ENCODE measurements around the gene LDB3. TPM values are rescaled to one million over a fixed set of nuclear protein-coding genes. Genes with fewer than 3 reads are reported as not detected.
A peak's percentile ranks its signal among the peaks of the same experiment; 100 is the strongest.

LDB3 gene
- total and polyA plus RNA-seq, 11 donors: 165 to 1,759 (median 1,273) TPM

DNA sequence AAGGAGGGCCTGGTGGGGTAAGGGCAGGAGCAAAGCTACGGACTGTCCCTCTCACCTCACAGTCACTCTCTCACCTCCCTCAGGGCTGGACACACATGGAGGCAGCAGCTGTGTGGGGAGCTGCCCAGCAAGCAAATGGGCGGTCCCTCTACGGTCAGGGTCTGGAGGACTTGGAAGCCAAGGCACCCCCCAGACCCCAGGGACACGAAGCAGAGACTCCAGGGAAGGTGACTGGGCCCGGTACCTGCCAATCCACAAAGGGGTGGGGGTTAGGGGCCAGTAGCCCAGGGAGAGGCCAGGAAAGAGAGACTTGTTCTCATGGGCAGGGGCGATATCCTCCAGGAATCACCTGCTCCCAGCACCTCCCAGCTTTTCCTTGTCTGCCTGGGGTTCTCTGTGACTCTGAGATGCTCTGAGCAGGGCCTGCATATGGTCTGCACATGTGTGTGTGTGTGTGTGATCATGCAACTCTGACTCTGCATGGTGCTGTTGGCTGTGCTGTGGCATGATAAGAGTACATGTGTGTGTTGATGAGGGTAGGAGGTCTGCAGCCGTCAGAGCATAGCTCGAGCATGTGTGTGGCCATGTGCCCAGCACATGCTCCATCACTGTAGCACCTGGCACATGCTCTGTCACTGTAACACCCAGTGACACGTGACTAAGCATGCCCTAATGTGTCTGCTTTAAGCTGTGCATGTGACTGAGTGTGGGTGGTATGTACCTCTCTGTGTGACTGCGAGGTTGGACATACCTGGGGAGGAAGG is 4.6 kb upstream of the LDB3 start:
- intact Hi-C loops (cut with DNase I): no loop called here

DNA sequence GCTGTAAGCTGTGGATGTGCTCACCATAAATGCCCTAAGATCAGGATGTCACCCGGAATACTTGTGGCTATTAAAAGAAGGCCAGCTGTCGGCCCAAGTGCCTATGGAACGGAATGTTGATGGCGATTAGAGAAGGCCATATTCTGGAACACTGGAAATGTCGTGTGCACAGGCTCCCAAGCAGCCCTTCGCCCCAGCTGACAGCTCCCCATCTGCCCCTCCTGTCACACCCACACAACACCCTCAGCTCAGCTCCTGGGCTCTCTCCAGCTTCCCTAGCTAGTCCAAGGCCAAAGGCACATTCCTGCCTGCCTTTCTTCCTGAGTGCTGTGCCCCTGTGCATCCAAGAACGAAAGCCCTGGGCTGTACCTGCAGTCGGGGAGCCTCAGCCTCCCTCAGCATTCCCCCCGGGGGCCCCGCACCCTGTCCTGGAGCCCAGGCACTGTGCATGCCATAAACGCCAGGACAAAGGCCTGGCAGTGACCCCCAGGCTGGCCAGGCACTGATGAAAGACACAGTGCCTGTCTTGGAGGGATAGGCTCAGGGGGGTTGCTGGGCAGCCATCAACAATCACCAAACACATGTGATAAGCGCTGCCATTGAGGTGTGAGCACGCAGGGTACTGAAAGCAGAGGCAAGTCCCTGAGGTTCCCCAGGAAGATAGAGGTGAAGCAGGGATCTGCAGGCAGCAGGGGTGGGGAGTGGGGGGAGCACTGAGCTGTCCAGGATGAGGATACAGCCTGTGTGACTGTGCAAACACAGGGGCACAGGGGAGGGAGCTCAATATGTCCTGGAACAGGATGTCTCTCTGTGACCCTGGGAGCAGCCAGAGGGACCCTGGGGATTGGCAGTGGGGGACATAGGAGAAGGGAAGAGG is 3.7 kb upstream of the LDB3 start:
- WGBS, 4 donors: 11 to 43% (median 33%) methylated on average over 8 to 13 of the region's 13 CpGs
- H3K4me1 ChIP-seq: peaks cover 0 to 71% (median 39%) of the 10 kb centered on the region in 12 donors
- no peak for TF ChIP-seq POLR2A (IDR thresholded peaks at IDR 0.05)
- TF ChIP-seq, protein P1, sequence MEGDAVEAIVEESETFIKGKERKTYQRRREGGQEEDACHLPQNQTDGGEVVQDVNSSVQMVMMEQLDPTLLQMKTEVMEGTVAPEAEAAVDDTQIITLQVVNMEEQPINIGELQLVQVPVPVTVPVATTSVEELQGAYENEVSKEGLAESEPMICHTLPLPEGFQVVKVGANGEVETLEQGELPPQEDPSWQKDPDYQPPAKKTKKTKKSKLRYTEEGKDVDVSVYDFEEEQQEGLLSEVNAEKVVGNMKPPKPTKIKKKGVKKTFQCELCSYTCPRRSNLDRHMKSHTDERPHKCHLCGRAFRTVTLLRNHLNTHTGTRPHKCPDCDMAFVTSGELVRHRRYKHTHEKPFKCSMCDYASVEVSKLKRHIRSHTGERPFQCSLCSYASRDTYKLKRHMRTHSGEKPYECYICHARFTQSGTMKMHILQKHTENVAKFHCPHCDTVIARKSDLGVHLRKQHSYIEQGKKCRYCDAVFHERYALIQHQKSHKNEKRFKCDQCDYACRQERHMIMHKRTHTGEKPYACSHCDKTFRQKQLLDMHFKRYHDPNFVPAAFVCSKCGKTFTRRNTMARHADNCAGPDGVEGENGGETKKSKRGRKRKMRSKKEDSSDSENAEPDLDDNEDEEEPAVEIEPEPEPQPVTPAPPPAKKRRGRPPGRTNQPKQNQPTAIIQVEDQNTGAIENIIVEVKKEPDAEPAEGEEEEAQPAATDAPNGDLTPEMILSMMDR (IDR thresholded peaks at IDR 0.05): no peak
- DNase-seq: peak; percentile 75 to 94 (median 83)
- H3K9me3 ChIP-seq: no peaks in the 10 kb centered on the region
- H3K4me3 ChIP-seq: peak overlapping the region in 2 of 12 donors; percentile 18 to 62
- intact Hi-C loops (cut with DNase I): no loop called here
- no peaks in the 10 kb centered on the region for H3K27me3 ChIP-seq
- ATAC-seq: peak; percentile 44 to 55 (median 50)
- peak overlapping the region; percentile 86 to 100 (median 96) for H3K27ac ChIP-seq
- H3K36me3 ChIP-seq: peaks cover 0 to 10% (median 0%) of the 10 kb centered on the region in 9 donors

More for the DNA sequence above, 4.6 kb upstream of the LDB3 start:
- no peak for ATAC-seq
- peak in 4 of 5 donors; percentile 11 to 48 (median 34) for DNase-seq
- WGBS, 4 donors: 68 to 76% (median 72%) methylated on average over 8 to 10 of the region's 10 CpGs
- peaks cover 0 to 3% (median 0%) of the 10 kb centered on the region in 9 donors for H3K36me3 ChIP-seq
- H3K4me1 ChIP-seq: peaks cover 0 to 77% (median 39%) of the 10 kb centered on the region in 12 donors
- no peak overlapping the region for H3K4me3 ChIP-seq
- H3K9me3 ChIP-seq: no peaks in the 10 kb centered on the region
- TF ChIP-seq, protein P1 (IDR thresholded peaks at IDR 0.05): no peak
- no peak for TF ChIP-seq POLR2A (IDR thresholded peaks at IDR 0.05)
- H3K27me3 ChIP-seq: no peaks in the 10 kb centered on the region
- peak overlapping the region; percentile 38 to 100 (median 96) for H3K27ac ChIP-seq

DNA sequence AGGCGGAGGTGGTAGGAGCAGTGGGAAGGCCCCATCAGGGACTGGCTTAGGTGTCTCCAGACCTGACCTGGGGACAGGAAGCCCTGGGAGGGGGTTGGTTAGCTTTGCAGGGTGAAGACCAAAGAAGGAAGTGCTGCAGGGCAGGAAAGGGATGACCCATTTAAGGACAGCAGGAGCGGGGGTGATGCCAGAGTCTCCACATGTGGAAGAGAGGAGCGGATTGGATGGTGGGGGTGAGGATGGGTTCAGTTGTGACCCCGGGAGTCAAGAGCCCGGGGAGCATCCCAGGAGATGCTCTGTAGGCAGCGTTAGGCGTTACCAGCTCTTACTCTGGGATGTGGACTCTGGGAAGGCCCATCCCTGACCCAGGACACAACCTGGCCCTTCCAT is 3.1 kb upstream of the LDB3 start:
- H3K4me1 ChIP-seq: peaks cover 0 to 71% (median 39%) of the 10 kb centered on the region in 12 donors
- H3K27me3 ChIP-seq: no peaks in the 10 kb centered on the region
- H3K27ac ChIP-seq: peak overlapping the region; percentile 86 to 100 (median 96)
- H3K9me3 ChIP-seq: no peaks in the 10 kb centered on the region
- ATAC-seq: peak in 1 of 4 donors; percentile 0
- H3K36me3 ChIP-seq: peaks cover 0 to 11% (median 0%) of the 10 kb centered on the region in 9 donors
- intact Hi-C loops (cut with DNase I): no loop called here
- DNase-seq: no peak
- 34 to 42% (median 36%) methylated on average over 7 of the region's 7 CpGs for whole genome bisulfite sequencing, 4 donors
- peak overlapping the region in 6 of 12 donors; percentile 18 to 68 (median 29) for H3K4me3 ChIP-seq
- TF ChIP-seq, protein P1 (IDR thresholded peaks at IDR 0.05): no peak
- TF ChIP-seq POLR2A (IDR thresholded peaks at IDR 0.05): no peak

Data from heart left ventricle (tissue), 16 donors.